Lower leg skin (tissue), 3 donors: ENCODE measurements around the gene NBPF1.

Experiments
- CTCF ChIP-seq, 3 donors: fragments of 450-650 bp; IDR thresholded peaks; one replicate each; pipeline ENCODE4 v1.5.1; 2016; ENCODE audit warnings: antibody characterized with exemption in 3 of 3, mild to moderate bottlenecking in 3 of 3, moderate library complexity in 2 of 3
- POLR2A ChIP-seq, 2 donors: fragments of 450-650 bp; IDR thresholded peaks; one replicate each; pipeline ENCODE4 v1.6.1; 2016 to 2017; ENCODE audit warnings: antibody characterized with exemption in 2 of 2, mild to moderate bottlenecking in 1 of 2, moderate library complexity in 1 of 2

GRCh38 chr1:16621300-16621658 is 7.9 kb upstream of the NBPF1 start:
- TF ChIP-seq POLR2A (IDR thresholded peaks at IDR 0.05), result no peak
- no peak for TF ChIP-seq CTCF (IDR thresholded peaks at IDR 0.05)
